Prostate gland (tissue), 2 donors: Measurements from ENCODE around the gene ANXA4.

Experiments used
- CTCF ChIP-seq, 4 experiments: fragments of 200-600 bp in 2 of 4; fragments of 450-650 bp in 2 of 4; sonication (generic) in 2 of 4; IDR thresholded peaks; 1 replicate in 3 of 4; 2 replicates in 1 of 4; pipeline ENCODE4 v1.5.1; 2016 to 2019; ENCODE audit warnings: antibody characterized with exemption in 4 of 4, mild to moderate bottlenecking in 2 of 4, moderate library complexity in 2 of 4
- POLR2A ChIP-seq: fragments of 450-650 bp; IDR thresholded peaks from one replicate; pipeline ENCODE4 v1.6.1; 2016; ENCODE audit warnings: antibody characterized with exemption, mild to moderate bottlenecking

- no peak for TF ChIP-seq CTCF (IDR thresholded peaks at IDR 0.05)
- TF ChIP-seq POLR2A = no peak
Observed at GRCh38 chr2:69815717-69816116, 73.8 kb downstream of the ANXA4 start.
